ENCODE results near the gene LLCFC1. TPM values are rescaled to one million over a fixed set of nuclear protein-coding genes. Genes with fewer than 3 reads are reported as not detected.

LLCFC1 gene
- total and polyA plus RNA-seq, 12 donors: not detected

- Histone ChIP-seq H3K4me1 (peaks cover 0 to 10% (median 0%) of the 10 kb centered on the region in 9 donors), H3K4me3 (no peak overlapping the region), H3K9me3 (no peaks in the 10 kb centered on the region), H3K27me3 (peaks cover 0 to 6% (median 0%) of the 10 kb centered on the region in 7 donors), H3K27ac (no peak overlapping the region), H3K36me3 (no peaks in the 10 kb centered on the region)
- ATAC-seq (no peak), DNase-seq (no peak)
- TF ChIP-seq CTCF (IDR thresholded peaks at IDR 0.05): no peak
- WGBS, 2 donors: 82 to 84% methylated on average over 7 of the region's 7 CpGs
- intact Hi-C loops (cut with DNase I): no loop called here
Observed at GRCh38 chr7:142941541-142941940, 2.3 kb downstream of the LLCFC1 start.

GRCh38 chr7:142942746-142943145 lies 3.5 kb downstream of the LLCFC1 start:
- Histone ChIP-seq H3K4me3 (no peak overlapping the region), H3K9me3 (no peaks in the 10 kb centered on the region), H3K36me3 (no peaks in the 10 kb centered on the region), H3K27ac (no peak overlapping the region), H3K27me3 (peaks cover 0 to 6% (median 0%) of the 10 kb centered on the region in 7 donors), H3K4me1 (peaks cover 0 to 10% (median 0%) of the 10 kb centered on the region in 9 donors)
- DNase-seq (no peak), ATAC-seq (no peak)
- TF ChIP-seq CTCF (IDR thresholded peaks at IDR 0.05): no peak
- intact Hi-C loops (cut with DNase I): no loop called here
- WGBS, 2 donors: 92 to 96% methylated on average over 6 of the region's 6 CpGs

- Histone ChIP-seq H3K4me1 (peaks cover 0 to 10% (median 0%) of the 10 kb centered on the region in 9 donors), H3K9me3 (no peaks in the 10 kb centered on the region), H3K27me3 (peaks cover 0 to 6% (median 0%) of the 10 kb centered on the region in 7 donors), H3K4me3 (no peak overlapping the region), H3K36me3 (no peaks in the 10 kb centered on the region), H3K27ac (no peak overlapping the region)
- no peak for TF ChIP-seq CTCF (IDR thresholded peaks at IDR 0.05)
- ATAC-seq (no peak), DNase-seq (no peak)
- intact Hi-C loops (cut with DNase I): no loop called here
- WGBS, 2 donors: 80 to 83% methylated on average over 7 of the region's 7 CpGs
Observed at GRCh38 chr7:142943706-142944268, 4.5 kb downstream of the LLCFC1 start.

- Histone ChIP-seq H3K36me3 (no peaks in the 10 kb centered on the region), H3K9me3 (no peaks in the 10 kb centered on the region), H3K27me3 (peaks cover 0 to 6% (median 0%) of the 10 kb centered on the region in 7 donors), H3K4me1 (peaks cover 0 to 10% (median 0%) of the 10 kb centered on the region in 9 donors), H3K4me3 (no peak overlapping the region), H3K27ac (no peak overlapping the region)
- 62 to 66% methylated on average over 3 of the region's 3 CpGs for WGBS, 2 donors
- no peak for DNase-seq
- intact Hi-C loops (cut with DNase I): no loop called here
- no peak for ATAC-seq
- no peak for TF ChIP-seq CTCF (IDR thresholded peaks at IDR 0.05)
Observed at GRCh38 chr7:142945001-142945400, 5.7 kb downstream of the LLCFC1 start.
